Measurements from ENCODE around the gene HNRNPUL2.

DNA sequence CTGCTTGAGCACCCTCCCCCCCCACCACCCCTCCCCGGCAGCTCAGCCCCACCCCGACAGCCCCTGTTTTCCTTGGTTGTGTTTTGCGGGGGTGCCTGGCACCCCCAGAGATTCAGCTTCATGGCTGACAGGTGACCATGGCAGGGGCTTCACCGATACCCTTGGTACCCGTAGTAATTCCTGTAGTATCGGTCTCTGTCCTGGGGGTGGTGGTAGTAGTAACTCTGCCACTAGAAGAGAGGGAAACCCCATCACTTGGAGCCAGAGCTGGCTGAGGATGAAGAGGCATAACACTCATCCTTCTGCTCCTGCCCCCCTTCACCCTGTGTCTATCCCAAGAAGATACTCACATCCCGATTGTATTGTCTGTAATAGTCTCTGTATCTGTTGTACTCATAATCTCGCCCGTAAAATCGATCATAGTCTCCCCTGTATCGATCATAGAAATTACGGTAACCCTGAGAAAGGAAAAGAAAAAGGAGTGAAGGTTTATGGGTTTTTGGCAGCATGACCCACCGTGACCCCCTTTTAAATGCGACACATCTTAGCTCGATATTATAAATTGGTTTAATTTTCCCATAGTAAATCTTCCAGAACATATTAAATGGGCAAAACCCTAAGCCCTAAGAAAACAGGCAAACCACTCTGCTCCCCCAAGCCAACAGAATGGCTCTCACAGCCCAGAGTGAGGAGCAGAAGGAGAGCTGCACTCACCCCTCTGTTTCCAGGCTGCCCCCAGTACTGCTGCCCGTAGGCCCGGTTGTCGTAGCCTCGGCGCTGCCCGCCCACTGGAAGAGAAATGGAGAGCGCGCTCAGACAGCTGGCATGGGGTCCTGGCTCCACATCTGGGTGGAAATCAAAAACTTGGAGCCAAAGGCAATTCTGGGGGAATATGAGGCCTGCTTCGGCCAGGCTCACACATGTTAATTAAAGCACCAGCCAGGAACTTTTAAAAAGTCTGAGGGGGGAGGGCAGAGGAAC lies 11.8 kb downstream of the HNRNPUL2 start:
- TF ChIP-seq, protein P1, sequence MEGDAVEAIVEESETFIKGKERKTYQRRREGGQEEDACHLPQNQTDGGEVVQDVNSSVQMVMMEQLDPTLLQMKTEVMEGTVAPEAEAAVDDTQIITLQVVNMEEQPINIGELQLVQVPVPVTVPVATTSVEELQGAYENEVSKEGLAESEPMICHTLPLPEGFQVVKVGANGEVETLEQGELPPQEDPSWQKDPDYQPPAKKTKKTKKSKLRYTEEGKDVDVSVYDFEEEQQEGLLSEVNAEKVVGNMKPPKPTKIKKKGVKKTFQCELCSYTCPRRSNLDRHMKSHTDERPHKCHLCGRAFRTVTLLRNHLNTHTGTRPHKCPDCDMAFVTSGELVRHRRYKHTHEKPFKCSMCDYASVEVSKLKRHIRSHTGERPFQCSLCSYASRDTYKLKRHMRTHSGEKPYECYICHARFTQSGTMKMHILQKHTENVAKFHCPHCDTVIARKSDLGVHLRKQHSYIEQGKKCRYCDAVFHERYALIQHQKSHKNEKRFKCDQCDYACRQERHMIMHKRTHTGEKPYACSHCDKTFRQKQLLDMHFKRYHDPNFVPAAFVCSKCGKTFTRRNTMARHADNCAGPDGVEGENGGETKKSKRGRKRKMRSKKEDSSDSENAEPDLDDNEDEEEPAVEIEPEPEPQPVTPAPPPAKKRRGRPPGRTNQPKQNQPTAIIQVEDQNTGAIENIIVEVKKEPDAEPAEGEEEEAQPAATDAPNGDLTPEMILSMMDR (conservative IDR thresholded peaks at IDR 0.05; ENCODE audit: low read length) = peak; percentile 19; the same call in 1 of the 2 replicates
- no peak for TF ChIP-seq EZH2phosphoT487 (IDR thresholded peaks at IDR 0.05; ENCODE audit: borderline replicate concordance, low read depth, low read length)
